MM.1S (cell line): ENCODE results near the gene ELL.

Source experiments
- CTCF ChIP-seq: fragments of 300-600 bp; sonication (generic); IDR thresholded peaks from 2 replicates; pipeline ENCODE4 v1.5.1; 2016; ENCODE audit warnings: antibody characterized with exemption, low read length, mixed read lengths
- EZH2 ChIP-seq: fragments of 300-600 bp; sonication (generic); optimal IDR thresholded peaks from 2 replicates; pipeline ENCODE3; 2017; ENCODE audit warnings: low read depth, mild to moderate bottlenecking, antibody characterized with exemption, low read length, mixed read lengths
- EZH2phosphoT487 ChIP-seq: fragments of 300-600 bp; sonication (generic); IDR thresholded peaks from 2 replicates; pipeline ENCODE4 v1.6.1; 2018; ENCODE audit warnings: antibody characterized with exemption, low read length

DNA sequence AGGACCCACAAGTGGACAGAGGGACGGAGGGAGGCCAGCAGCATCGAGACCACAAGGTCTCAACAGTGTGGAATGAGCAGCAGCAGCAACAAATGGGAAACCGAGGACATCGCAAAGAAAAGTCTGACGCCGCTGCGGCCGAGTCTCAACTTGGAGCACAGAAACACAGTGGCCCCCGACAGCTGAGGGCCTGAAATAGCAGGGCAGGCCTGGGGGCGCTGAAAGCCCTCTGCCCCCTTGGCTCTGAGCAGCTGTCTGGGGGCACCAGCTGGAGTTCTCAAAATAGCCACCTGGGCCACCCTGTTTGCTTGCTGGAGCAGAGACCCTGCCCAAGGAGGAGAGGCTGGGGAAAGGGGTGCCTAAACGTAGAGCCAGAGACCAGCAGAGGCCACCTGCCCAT, 78.0 kb downstream of the ELL start:
- TF ChIP-seq CTCF (no peak), EZH2 (no peak), EZH2phosphoT487 (no peak)
